ENCODE data around the gene CCDC146.
"Not testable (repeated sequence)": the region's sequence is repeated elsewhere in the genome, so short reads cannot be mapped to it uniquely, and the experiment has no call there.

CCDC146 gene

GRCh38 chr7:77108362-77108761 is 14.1 kb upstream of the CCDC146 start:
- H3K27me3 ChIP-seq (ENCODE audit: control insufficient read depth, insufficient read depth, low read length); H3K4me3 ChIP-seq (ENCODE audit: low read length); H3K27ac ChIP-seq (ENCODE audit: low read depth, low read length); H3K36me3 ChIP-seq (ENCODE audit: control insufficient read depth, insufficient read depth, low read length); H3K4me1 ChIP-seq (ENCODE audit: control insufficient read depth, insufficient read depth, low read length); H3K9ac ChIP-seq (ENCODE audit: low read length): not testable (repeated sequence)

GRCh38 chr7:77112719-77113306 is 9.6 kb upstream of the CCDC146 start:
- not testable (repeated sequence) for H3K36me3 ChIP-seq (ENCODE audit: control insufficient read depth, insufficient read depth, low read length); H3K27ac ChIP-seq (ENCODE audit: low read depth, low read length); H3K27me3 ChIP-seq (ENCODE audit: control insufficient read depth, insufficient read depth, low read length); H3K4me3 ChIP-seq (ENCODE audit: low read length); H3K9ac ChIP-seq (ENCODE audit: low read length); H3K4me1 ChIP-seq (ENCODE audit: control insufficient read depth, insufficient read depth, low read length)

- not testable (repeated sequence) for H3K27me3 ChIP-seq (ENCODE audit: control insufficient read depth, insufficient read depth, low read length); H3K9ac ChIP-seq (ENCODE audit: low read length); H3K4me3 ChIP-seq (ENCODE audit: low read length); H3K36me3 ChIP-seq (ENCODE audit: control insufficient read depth, insufficient read depth, low read length); H3K4me1 ChIP-seq (ENCODE audit: control insufficient read depth, insufficient read depth, low read length); H3K27ac ChIP-seq (ENCODE audit: low read depth, low read length)
Observed at GRCh38 chr7:77125486-77125885, 3.1 kb downstream of the CCDC146 start.

GRCh38 chr7:77127009-77127408 is 4.6 kb downstream of the CCDC146 start:
- H3K4me1 ChIP-seq (ENCODE audit: control insufficient read depth, insufficient read depth, low read length); H3K27ac ChIP-seq (ENCODE audit: low read depth, low read length); H3K4me3 ChIP-seq (ENCODE audit: low read length); H3K9ac ChIP-seq (ENCODE audit: low read length); H3K36me3 ChIP-seq (ENCODE audit: control insufficient read depth, insufficient read depth, low read length); H3K27me3 ChIP-seq (ENCODE audit: control insufficient read depth, insufficient read depth, low read length): not testable (repeated sequence)

GRCh38 chr7:77128582-77129410 is 6.4 kb downstream of the CCDC146 start:
- H3K27ac ChIP-seq (ENCODE audit: low read depth, low read length) = peak overlapping the region; percentile 52
- H3K4me3 ChIP-seq (ENCODE audit: low read length); H3K9ac ChIP-seq (ENCODE audit: low read length); H3K27me3 ChIP-seq (ENCODE audit: control insufficient read depth, insufficient read depth, low read length); H3K36me3 ChIP-seq (ENCODE audit: control insufficient read depth, insufficient read depth, low read length); H3K4me1 ChIP-seq (ENCODE audit: control insufficient read depth, insufficient read depth, low read length): not testable (repeated sequence)

- not testable (repeated sequence) for H3K27me3 ChIP-seq (ENCODE audit: control insufficient read depth, insufficient read depth, low read length); H3K9ac ChIP-seq (ENCODE audit: low read length); H3K4me1 ChIP-seq (ENCODE audit: control insufficient read depth, insufficient read depth, low read length); H3K4me3 ChIP-seq (ENCODE audit: low read length); H3K36me3 ChIP-seq (ENCODE audit: control insufficient read depth, insufficient read depth, low read length); H3K27ac ChIP-seq (ENCODE audit: low read depth, low read length)
Observed at GRCh38 chr7:77131781-77132180, 9.4 kb downstream of the CCDC146 start.

GRCh38 chr7:77138668-77139067 is 16.3 kb downstream of the CCDC146 start:
- H3K4me1 ChIP-seq (ENCODE audit: control insufficient read depth, insufficient read depth, low read length); H3K9ac ChIP-seq (ENCODE audit: low read length); H3K27ac ChIP-seq (ENCODE audit: low read depth, low read length); H3K36me3 ChIP-seq (ENCODE audit: control insufficient read depth, insufficient read depth, low read length); H3K27me3 ChIP-seq (ENCODE audit: control insufficient read depth, insufficient read depth, low read length); H3K4me3 ChIP-seq (ENCODE audit: low read length): not testable (repeated sequence)

GRCh38 chr7:77140291-77140690 is 17.9 kb downstream of the CCDC146 start:
- H3K27me3 ChIP-seq (ENCODE audit: control insufficient read depth, insufficient read depth, low read length); H3K36me3 ChIP-seq (ENCODE audit: control insufficient read depth, insufficient read depth, low read length); H3K4me1 ChIP-seq (ENCODE audit: control insufficient read depth, insufficient read depth, low read length); H3K27ac ChIP-seq (ENCODE audit: low read depth, low read length); H3K9ac ChIP-seq (ENCODE audit: low read length); H3K4me3 ChIP-seq (ENCODE audit: low read length): not testable (repeated sequence)

GRCh38 chr7:77152232-77152631 is 29.8 kb downstream of the CCDC146 start:
- not testable (repeated sequence) for H3K4me3 ChIP-seq (ENCODE audit: low read length); H3K27me3 ChIP-seq (ENCODE audit: control insufficient read depth, insufficient read depth, low read length); H3K36me3 ChIP-seq (ENCODE audit: control insufficient read depth, insufficient read depth, low read length); H3K4me1 ChIP-seq (ENCODE audit: control insufficient read depth, insufficient read depth, low read length); H3K9ac ChIP-seq (ENCODE audit: low read length); H3K27ac ChIP-seq (ENCODE audit: low read depth, low read length)

GRCh38 chr7:77154917-77155464 is 32.6 kb downstream of the CCDC146 start:
- H3K27ac ChIP-seq (ENCODE audit: low read depth, low read length); H3K4me1 ChIP-seq (ENCODE audit: control insufficient read depth, insufficient read depth, low read length); H3K27me3 ChIP-seq (ENCODE audit: control insufficient read depth, insufficient read depth, low read length); H3K36me3 ChIP-seq (ENCODE audit: control insufficient read depth, insufficient read depth, low read length); H3K9ac ChIP-seq (ENCODE audit: low read length); H3K4me3 ChIP-seq (ENCODE audit: low read length): not testable (repeated sequence)

GRCh38 chr7:77155601-77156377 is 33.4 kb downstream of the CCDC146 start:
- H3K36me3 ChIP-seq (ENCODE audit: control insufficient read depth, insufficient read depth, low read length); H3K27ac ChIP-seq (ENCODE audit: low read depth, low read length); H3K4me1 ChIP-seq (ENCODE audit: control insufficient read depth, insufficient read depth, low read length); H3K4me3 ChIP-seq (ENCODE audit: low read length); H3K27me3 ChIP-seq (ENCODE audit: control insufficient read depth, insufficient read depth, low read length); H3K9ac ChIP-seq (ENCODE audit: low read length): not testable (repeated sequence)

- not testable (repeated sequence) for H3K27ac ChIP-seq (ENCODE audit: low read depth, low read length); H3K27me3 ChIP-seq (ENCODE audit: control insufficient read depth, insufficient read depth, low read length); H3K36me3 ChIP-seq (ENCODE audit: control insufficient read depth, insufficient read depth, low read length); H3K4me3 ChIP-seq (ENCODE audit: low read length); H3K4me1 ChIP-seq (ENCODE audit: control insufficient read depth, insufficient read depth, low read length); H3K9ac ChIP-seq (ENCODE audit: low read length)
Observed at GRCh38 chr7:77157034-77157433, 34.6 kb downstream of the CCDC146 start.
